ENCODE measurements around the gene DLX6. TPM values are rescaled to one million over a fixed set of nuclear protein-coding genes. Genes with fewer than 3 reads are reported as not detected.
A peak's percentile ranks its signal among the peaks of the same experiment; 100 is the strongest.

Gene DLX6
- total RNA-seq, 1 donor from 2014 or later, result 0.26 TPM

DNA sequence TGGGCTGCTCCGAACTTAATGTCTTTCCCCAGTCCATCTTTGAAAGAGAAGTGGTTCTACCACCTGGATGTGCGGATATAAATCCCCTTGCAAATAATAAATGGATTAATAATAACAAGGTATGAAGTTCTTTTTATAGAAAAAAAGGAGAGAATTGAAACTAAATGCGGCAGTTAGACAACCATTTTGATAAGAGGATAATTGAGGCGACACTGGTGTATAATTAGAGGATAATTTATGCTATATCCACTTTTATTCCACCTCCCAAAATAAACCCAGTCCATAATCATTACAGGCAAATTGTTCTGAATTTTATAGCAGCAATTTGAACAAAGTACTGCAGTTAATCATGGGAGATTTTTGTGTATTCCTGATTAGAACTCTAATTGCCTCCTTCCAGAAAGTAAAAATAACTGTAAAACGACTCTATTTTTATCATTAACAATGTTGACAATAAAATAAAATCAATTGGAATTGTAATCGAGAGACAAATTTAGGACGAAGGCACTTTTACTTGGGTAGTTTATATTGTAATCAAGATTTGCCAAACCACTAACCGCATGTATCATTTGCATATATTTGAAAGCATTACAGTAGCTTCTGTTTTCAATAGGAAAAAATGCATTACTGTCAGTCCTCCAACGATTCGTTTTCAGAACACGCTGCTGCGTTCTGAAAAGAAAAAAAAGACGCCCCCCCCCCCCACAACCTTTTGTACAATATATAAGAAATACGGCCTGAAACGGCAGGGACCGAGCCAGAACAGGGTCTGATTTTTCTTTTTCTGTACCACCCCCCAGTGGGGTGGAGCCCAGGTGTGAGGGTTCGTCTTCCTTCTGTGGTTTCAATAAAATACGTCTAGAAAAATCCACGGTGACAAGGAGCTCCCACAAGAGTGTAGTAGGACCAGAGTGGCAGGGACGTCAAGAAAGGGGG, 838 bp upstream of the DLX6 start:
- peaks cover 9% of the 10 kb centered on the region for H3K4me1 Mint-ChIP-seq
- no peak for DNase-seq (ENCODE audit: low read depth, low spot score)
- H3K4me3 Mint-ChIP-seq, result peak overlapping the region; percentile 64
- no peak overlapping the region for H3K27ac Mint-ChIP-seq (ENCODE audit: unreplicated experiment)
- H3K9me3 Mint-ChIP-seq, result no peaks in the 10 kb centered on the region
- H3K27me3 Mint-ChIP-seq (ENCODE audit: low read depth), result peaks cover 99% of the 10 kb centered on the region
- TF ChIP-seq CTCF (conservative IDR thresholded peaks at IDR 0.05), result no peak
- H3K36me3 Mint-ChIP-seq (ENCODE audit: low read depth), result peaks cover 3% of the 10 kb centered on the region

- Mint-ChIP-seq H3K9me3 (no peaks in the 10 kb centered on the region), H3K4me1 (peaks cover 9% of the 10 kb centered on the region), H3K4me3 (peak overlapping the region; percentile 92), H3K36me3 (ENCODE audit: low read depth) (no peaks in the 10 kb centered on the region), H3K27ac (ENCODE audit: unreplicated experiment) (no peak overlapping the region), H3K27me3 (ENCODE audit: low read depth) (peaks cover 99% of the 10 kb centered on the region)
- DNase-seq (ENCODE audit: low read depth, low spot score), result no peak
- no peak for TF ChIP-seq CTCF (conservative IDR thresholded peaks at IDR 0.05)
Observed at GRCh38 chr7:97006055-97006815, 882 bp downstream of the DLX6 start.

DNA sequence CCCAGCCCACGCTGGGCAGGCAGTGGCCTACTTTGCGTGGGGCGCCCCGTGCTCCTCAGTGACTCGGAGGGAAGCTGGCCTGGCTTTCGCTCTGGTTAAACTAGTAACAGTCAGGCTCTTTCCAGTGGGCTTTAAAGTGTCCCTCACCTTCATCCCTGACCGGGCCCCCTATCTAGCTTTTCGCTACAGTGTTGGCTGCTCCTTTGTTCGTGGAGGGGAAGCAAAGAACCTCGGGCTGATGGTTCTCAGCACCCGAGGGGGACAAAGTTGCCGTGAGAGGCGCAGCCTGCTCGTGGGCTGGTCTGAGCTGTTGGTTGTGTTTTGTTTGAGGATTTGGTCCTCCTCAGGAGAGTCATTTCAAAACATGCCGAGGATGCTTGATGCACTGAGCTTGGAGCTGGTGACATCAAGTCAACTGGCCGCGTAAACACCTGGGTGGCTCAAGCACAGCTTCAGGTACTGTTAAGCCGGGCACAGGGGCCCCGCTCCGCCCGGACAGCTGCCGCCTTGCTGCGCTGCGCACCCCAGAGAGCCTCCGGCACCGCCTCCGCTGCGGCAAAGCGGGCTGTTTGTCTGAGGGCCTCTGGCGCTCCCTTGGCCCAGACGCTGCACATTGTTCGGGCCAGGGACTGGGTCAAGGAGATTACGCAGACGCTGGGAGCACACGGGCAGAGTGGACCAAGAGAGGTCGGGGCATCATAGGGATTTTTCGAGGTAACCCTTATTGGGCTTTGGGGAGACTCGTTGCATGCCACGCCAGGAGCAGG, 1.6 kb downstream of the DLX6 start:
- no peak overlapping the region for H3K27ac Mint-ChIP-seq (ENCODE audit: unreplicated experiment)

GRCh38 chr7:97007583-97007861, 2.2 kb downstream of the DLX6 start:
- no peak for TF ChIP-seq CTCF (conservative IDR thresholded peaks at IDR 0.05)
- peak overlapping the region; percentile 48 for H3K4me3 Mint-ChIP-seq
- H3K27me3 Mint-ChIP-seq (ENCODE audit: low read depth), result peaks cover 99% of the 10 kb centered on the region
- no peak for DNase-seq (ENCODE audit: low read depth, low spot score)
- peaks cover 9% of the 10 kb centered on the region for H3K4me1 Mint-ChIP-seq
- no peak overlapping the region for H3K27ac Mint-ChIP-seq (ENCODE audit: unreplicated experiment)
- H3K36me3 Mint-ChIP-seq (ENCODE audit: low read depth), result peaks cover 2% of the 10 kb centered on the region
- H3K9me3 Mint-ChIP-seq, result no peaks in the 10 kb centered on the region

More for the DNA sequence above, 1.6 kb downstream of the DLX6 start:
- peak overlapping the region; percentile 79 for H3K4me3 Mint-ChIP-seq
- H3K4me1 Mint-ChIP-seq, result peaks cover 9% of the 10 kb centered on the region
- H3K36me3 Mint-ChIP-seq (ENCODE audit: low read depth), result peaks cover 2% of the 10 kb centered on the region
- DNase-seq (ENCODE audit: low read depth, low spot score), result no peak
- peaks cover 99% of the 10 kb centered on the region for H3K27me3 Mint-ChIP-seq (ENCODE audit: low read depth)
- H3K9me3 Mint-ChIP-seq, result no peaks in the 10 kb centered on the region
- no peak for TF ChIP-seq CTCF (conservative IDR thresholded peaks at IDR 0.05)

- peaks cover 2% of the 10 kb centered on the region for H3K36me3 Mint-ChIP-seq (ENCODE audit: low read depth)
- peak overlapping the region; percentile 8 for H3K4me3 Mint-ChIP-seq
- H3K27ac Mint-ChIP-seq (ENCODE audit: unreplicated experiment), result no peak overlapping the region
- no peak for DNase-seq (ENCODE audit: low read depth, low spot score)
- peaks cover 99% of the 10 kb centered on the region for H3K27me3 Mint-ChIP-seq (ENCODE audit: low read depth)
- H3K9me3 Mint-ChIP-seq, result no peaks in the 10 kb centered on the region
- no peak for TF ChIP-seq CTCF (conservative IDR thresholded peaks at IDR 0.05)
- H3K4me1 Mint-ChIP-seq, result peaks cover 9% of the 10 kb centered on the region
Observed at GRCh38 chr7:97008275-97008917, 3.0 kb downstream of the DLX6 start.

All from neural crest cell (in vitro differentiated cells).